HCT116 (cell line): ENCODE results near the gene CAMKMT. TPM values are rescaled to one million over a fixed set of nuclear protein-coding genes. Genes with fewer than 3 reads are reported as not detected.

Experiments used
- ATAC-seq: fragments of 200-7000 bp; cut with Tn5 transposase; 2 replicates; pipeline ENCODE4 v1.9.1; 2020; ENCODE audit warnings: mild to moderate bottlenecking, moderate library complexity
- BruUV-seq: library from RNA; stranded (reverse); fragments of 400-500 nt; replicated peaks from 2 replicates; lab custom pipeline; 2021; lab: Mats Ljungman, UMichigan
- CTCF ChIA-PET: fragments of 300-600 bp; sonication (Branson Sonifier 250); formaldehyde crosslinking; loops from one replicate; lab custom pipeline; 2021; ENCODE audit warnings: antibody characterized with exemption; lab: Charles Lee
- POLR2A ChIA-PET: fragments of 300-600, 350-600 bp; sonication (Branson Sonifier 250); formaldehyde crosslinking; loops from one replicate; lab custom pipeline; 2021; ENCODE audit warnings: antibody characterized with exemption; lab: Charles Lee
- RAD21 ChIA-PET, 2 experiments: fragments of 300-600 bp; sonication (Branson Sonifier 250); formaldehyde crosslinking; loops; one replicate each; lab custom pipeline; 2023; ENCODE audit warnings: low total read pairs in 2 of 2; ENCODE audit not compliant: uncharacterized antibody in 2 of 2, unreplicated experiment in 2 of 2, low non-redundant PET in 1 of 2; lab: Charles Lee
- DNase-seq: peaks from one replicate; pipeline ENCODE4 v3.0.0-alpha.2; 2010; ENCODE audit warnings: low read depth, low spot score
- H2AFZ ChIP-seq: fragments of 200-600 bp; shearing (Covaris generic), sonication (generic); 2 replicates; pipeline ENCODE4 v1.6.1; 2017; ENCODE audit warnings: low read depth, mixed run types, mixed read lengths, antibody characterized with exemption, low read length; ENCODE audit not compliant: poor library complexity, severe bottlenecking
- H3K27ac ChIP-seq: 2 replicates; pipeline ENCODE4 v1.5.1; 2012; ENCODE audit warnings: low read depth, low read length
- H3K27me3 ChIP-seq: fragments of 200-600 bp; sonication (generic); 2 replicates; pipeline ENCODE4 v1.6.1; 2016; ENCODE audit warnings: mixed run types, low read length, mixed read lengths; ENCODE audit not compliant: insufficient read depth
- H3K36me3 ChIP-seq, 2 experiments: fragments of 200-500 bp in 1 of 2; fragments of 200-600 bp in 1 of 2; sonication (Bioruptor generic) in 1 of 2; sonication (generic) in 1 of 2; 2 replicates each; pipeline versions ENCODE4 v1.5.1 to v1.6.1; 2014 to 2016; ENCODE audit warnings: low read length in 2 of 2, inconsistent platforms in 1 of 2, mixed read lengths in 1 of 2, mixed run types in 1 of 2; ENCODE audit not compliant: insufficient read depth in 2 of 2, control insufficient read depth in 1 of 2
- H3K4me1 ChIP-seq, 2 experiments: fragments of 200-600 bp in 1 of 2; sonication (generic) in 1 of 2; 2 replicates each; pipeline versions ENCODE4 v1.5.1 to v1.6.1; 2012 to 2017; ENCODE audit warnings: low read length in 2 of 2, inconsistent platforms in 1 of 2, mild to moderate bottlenecking in 1 of 2, mixed read lengths in 1 of 2, mixed run types in 1 of 2, moderate library complexity in 1 of 2; ENCODE audit not compliant: insufficient read depth in 2 of 2, control insufficient read depth in 1 of 2
- H3K4me2 ChIP-seq: fragments of 200-600 bp; sonication (generic); 2 replicates; pipeline ENCODE4 v1.6.1; 2017; ENCODE audit warnings: mixed run types, low read length, mixed read lengths
- H3K4me3 ChIP-seq, 2 experiments: fragments of 200-600 bp in 1 of 2; sonication (generic) in 1 of 2; replicated peaks in 1 of 2; 2 replicates each; pipeline ENCODE4 v1.5.1; 2011 to 2016; ENCODE audit warnings: low read length in 2 of 2, control low read depth in 1 of 2, low read depth in 1 of 2, mild to moderate bottlenecking in 1 of 2, mixed read lengths in 1 of 2, mixed run types in 1 of 2
- H3K79me2 ChIP-seq: fragments of 200-600 bp; sonication (generic); 2 replicates; pipeline ENCODE4 v1.6.1; 2017; ENCODE audit warnings: mild to moderate bottlenecking, mixed run types, low read length, moderate library complexity, mixed read lengths; ENCODE audit not compliant: insufficient read depth
- H3K9ac ChIP-seq: fragments of 200-600 bp; sonication (generic); 2 replicates; pipeline ENCODE4 v1.6.1; 2016; ENCODE audit warnings: low read length, mixed read lengths
- H3K9me2 ChIP-seq: fragments of 200-600 bp; sonication (generic), shearing (Covaris generic); 2 replicates; pipeline ENCODE4 v1.6.1; 2017; ENCODE audit warnings: mixed run types, mild to moderate bottlenecking, moderate library complexity; ENCODE audit not compliant: insufficient read depth
- H3K9me3 ChIP-seq, 2 experiments: fragments of 200-500 bp in 1 of 2; fragments of 200-600 bp in 1 of 2; sonication (Bioruptor generic) in 1 of 2; sonication (generic) in 1 of 2; 2 replicates each; pipeline ENCODE4 v1.6.1; 2014 to 2017; ENCODE audit warnings: low read length in 2 of 2, mixed read lengths in 2 of 2, inconsistent platforms in 1 of 2, low read depth in 1 of 2, mild to moderate bottlenecking in 1 of 2, mixed run types in 1 of 2, moderate library complexity in 1 of 2; ENCODE audit not compliant: control insufficient read depth in 1 of 2, insufficient read depth in 1 of 2
- H4K20me1 ChIP-seq: fragments of 200-600 bp; sonication (generic), shearing (Covaris generic); 2 replicates; pipeline ENCODE4 v1.6.1; 2017; ENCODE audit warnings: mixed run types, mild to moderate bottlenecking, moderate library complexity; ENCODE audit not compliant: insufficient read depth
- CBX3 ChIP-seq: IDR thresholded peaks from 2 replicates; pipeline ENCODE4 v1.6.1; 2012; ENCODE audit warnings: low read depth
- CTCF ChIP-seq, 3 experiments: fragments of 200-600 bp in 1 of 3; sonication (generic) in 1 of 3; IDR thresholded peaks in 2 of 3; conservative IDR thresholded peaks in 1 of 3; 2 replicates each; pipeline ENCODE4 v1.5.1; 2012 to 2017; ENCODE audit warnings: low read depth in 2 of 3, low read length in 2 of 3, antibody characterized with exemption in 1 of 3, borderline replicate concordance in 1 of 3, control low read depth in 1 of 3, mild to moderate bottlenecking in 1 of 3, mixed read lengths in 1 of 3, mixed run types in 1 of 3, moderate library complexity in 1 of 3; ENCODE audit not compliant: insufficient read depth in 1 of 3
- FOSL1 ChIP-seq: IDR thresholded peaks from 2 replicates; pipeline ENCODE4 v1.6.1; 2012; ENCODE audit warnings: low read depth
- JUND ChIP-seq: IDR thresholded peaks from 2 replicates; pipeline ENCODE4 v1.6.1; 2012
- MAX ChIP-seq: IDR thresholded peaks from 2 replicates; pipeline ENCODE4 v1.6.1; 2012
- RAD21 ChIP-seq: IDR thresholded peaks from 2 replicates; pipeline ENCODE4 v1.6.1; 2012; ENCODE audit warnings: low read depth, mild to moderate bottlenecking
- REST ChIP-seq: IDR thresholded peaks from 2 replicates; pipeline ENCODE4 v1.6.1; 2012; ENCODE audit warnings: low read depth
- YY1 ChIP-seq: IDR thresholded peaks from 2 replicates; pipeline ENCODE4 v1.6.1; 2011; ENCODE audit warnings: low read length, low read depth, moderate library complexity, mild to moderate bottlenecking; ENCODE audit not compliant: insufficient replicate concordance; ENCODE audit errors: extremely low read depth
- ZBTB33 ChIP-seq: IDR thresholded peaks from 2 replicates; pipeline ENCODE4 v1.6.1; 2011; ENCODE audit warnings: mild to moderate bottlenecking, low read length, moderate library complexity; ENCODE audit not compliant: insufficient replicate concordance; ENCODE audit errors: extremely low read depth
- intact Hi-C: fragments of 100-400 bp; cut with micrococcal nuclease; formaldehyde crosslinking; loops from 2 replicates; pipeline ENCODE4 v1.10.0; 2022
- total RNA-seq: library from RNA; stranded (reverse); gene quantifications from one replicate; pipeline ENCODE4 v1.2.1, GENCODE V29; 2021; ENCODE audit not compliant: unreplicated experiment

Gene CAMKMT
- total RNA-seq, 1 experiment from 2014 or later: 10.6 TPM

GRCh38 chr2:44770221-44771195 lies 408.8 kb downstream of the CAMKMT start:
- no peaks in the 10 kb centered on the region for H3K79me2 ChIP-seq
- intact Hi-C loops: no loop called here
- H3K4me1 ChIP-seq: no peaks in the 10 kb centered on the region
- H3K9ac ChIP-seq: no peak overlapping the region
- no peaks in the 10 kb centered on the region for H3K9me2 ChIP-seq
- ChIA-PET POLR2A (no interaction called here), CTCF (interaction anchor here (1.2 to 1.9 kb wide), 2 partner anchors 185 to 378 kb away, joined by 4 to 5 read pairs; no protein-coding TSS in a partner anchor), RAD21 (no interaction called here)
- H3K4me3 ChIP-seq: no peak overlapping the region
- H3K27ac ChIP-seq: no peak overlapping the region
- no peak overlapping the region for H2AFZ ChIP-seq
- no peaks in the 10 kb centered on the region for H3K27me3 ChIP-seq
- H3K9me3 ChIP-seq: no peaks in the 10 kb centered on the region
- no peaks in the 10 kb centered on the region for H3K36me3 ChIP-seq
- H4K20me1 ChIP-seq: no peaks in the 10 kb centered on the region
- TF ChIP-seq CBX3 (no peak), CTCF (IDR thresholded peaks at IDR 0.05 in 2 of 3, conservative IDR thresholded peaks at IDR 0.05 in 1 of 3; ENCODE audit: borderline replicate concordance in 1 of 3, insufficient read depth in 1 of 3, low read depth in 2 of 3, low read length in 2 of 3) (0 out of 6 replicates have a peak, but pooled peaks of 1 of the 3 experiments have one; percentile 13), RAD21 (peak; percentile 27; the same call in 1 of the 2 replicates)
- TF ChIP-seq, all 23 proteins: peak for 2
- BruUV-seq: no TSS peak
- H3K4me2 ChIP-seq: no peak overlapping the region
- ATAC-seq (no peak), DNase-seq (no peak)

- Histone ChIP-seq H3K9me3 (no peaks in the 10 kb centered on the region), H4K20me1 (no peaks in the 10 kb centered on the region), H3K4me1 (no peaks in the 10 kb centered on the region), H3K36me3 (no peaks in the 10 kb centered on the region), H3K27ac (no peak overlapping the region), H3K4me3 (no peak overlapping the region), H3K27me3 (no peaks in the 10 kb centered on the region), H3K9ac (no peak overlapping the region), H3K79me2 (no peaks in the 10 kb centered on the region), H2AFZ (no peak overlapping the region), H3K4me2 (no peak overlapping the region), H3K9me2 (no peaks in the 10 kb centered on the region)
- ChIA-PET RAD21 (no interaction called here), POLR2A (no interaction called here), CTCF (interaction anchor here (1.0 kb wide), 1 partner anchor 292 kb away, joined by 4 read pairs; no protein-coding TSS in a partner anchor)
- ATAC-seq: no peak
- intact Hi-C loops: no loop called here
- no peak for DNase-seq
- no TSS peak for BruUV-seq
- TF ChIP-seq FOSL1 (no peak), REST (no peak), YY1 (no peak), JUND (no peak), ZBTB33 (no peak), MAX (no peak)
These were observed 409.8 kb downstream of the CAMKMT start for GRCh38 chr2:44771522-44771921.
